ENCODE results near the gene VPS37B. TPM values are rescaled to one million over a fixed set of nuclear protein-coding genes. Genes with fewer than 3 reads are reported as not detected.

The VPS37B gene
- total and polyA plus RNA-seq, 2 of the 8 experiments (the other 6 are each of a cell fraction or from before 2014, with no cell fraction given) = 11.9 to 15.7 TPM

DNA sequence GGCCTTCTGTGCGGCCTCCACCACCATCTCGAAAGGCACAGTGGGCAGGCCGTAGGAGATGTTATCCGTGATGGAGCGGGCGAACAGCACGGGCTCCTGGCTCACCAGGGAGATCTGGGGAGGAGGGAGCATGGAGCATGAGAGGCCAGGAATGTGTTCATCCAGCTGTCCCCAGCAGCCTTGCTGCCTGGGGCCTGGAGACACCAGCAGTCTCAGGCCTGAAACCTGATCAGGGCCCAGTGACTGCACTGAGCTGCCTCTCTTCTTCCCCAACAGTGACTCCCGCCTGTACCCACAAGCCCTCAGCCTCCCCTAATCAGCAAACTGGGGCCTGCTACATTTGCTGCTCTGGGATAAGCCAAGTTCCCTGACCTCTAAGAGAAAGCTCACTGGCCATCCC is 39.4 kb upstream of the VPS37B start:
- CTCF ChIA-PET (ENCODE audit: partially characterized antibody) = interaction anchor here (0.7 to 1.6 kb wide), 3 partner anchors 11 to 70 kb away, joined by 3 to 6 read pairs (median 3); no protein-coding TSS in a partner anchor
- Histone ChIP-seq H2BK120ac (replicated peaks; ENCODE audit: low read depth, low read length) (no peak overlapping the region), H3K9me3 (ENCODE audit: insufficient read depth in 2 of 2, low read depth in 1 of 2, low read length in 1 of 2) (no peaks in the 10 kb centered on the region), H3K23ac (ENCODE audit: insufficient read length) (no peak overlapping the region), H3K4me1 (replicated peaks in 1 of 4; ENCODE audit: control insufficient read depth in 3 of 4, insufficient read depth in 4 of 4, low read length in 3 of 4) (no peaks in the 10 kb centered on the region), H4K5ac (ENCODE audit: insufficient read length, low read depth, low read length) (no peak overlapping the region), H3K18ac (ENCODE audit: extremely low read depth, low read length) (no peak overlapping the region), H2BK20ac (ENCODE audit: low read length) (no peak overlapping the region), H2BK15ac (ENCODE audit: low read length) (no peak overlapping the region), H3K4ac (replicated peaks; ENCODE audit: insufficient read length, low read depth, low read length) (no peak overlapping the region), H3K56ac (replicated peaks; ENCODE audit: insufficient read length, low read depth, low read length) (no peak overlapping the region), H3K23me2 (ENCODE audit: low read depth, low read length) (no peaks in the 10 kb centered on the region), H2AK5ac (ENCODE audit: low read depth, low read length) (no peak overlapping the region), H3K36me3 (ENCODE audit: control insufficient read depth in 2 of 4, insufficient read depth in 4 of 4, low read length in 3 of 4) (no peaks in the 10 kb centered on the region), H4K8ac (ENCODE audit: extremely low read depth, insufficient read depth, low read length) (no peak overlapping the region), H3K4me3 (ENCODE audit: extremely low read depth in 1 of 4, insufficient read depth in 2 of 4, low read depth in 3 of 4, low read length in 4 of 4) (no peak overlapping the region), H3K9ac (replicated peaks in 1 of 4; ENCODE audit: extremely low read depth in 1 of 4, low read depth in 3 of 4, low read length in 3 of 4) (no peak overlapping the region), H3K27ac (ENCODE audit: low read depth, low read length) (no peak overlapping the region), H4K20me1 (replicated peaks in 1 of 2; ENCODE audit: control insufficient read depth in 1 of 2, insufficient read depth in 2 of 2, low read length in 2 of 2) (peaks cover 0 to 1% of the 10 kb centered on the region in 2 experiments), H3K4me2 (ENCODE audit: insufficient read depth in 1 of 2, low read depth in 2 of 2, low read length in 2 of 2) (no peak overlapping the region), H3K79me2 (ENCODE audit: control insufficient read depth in 1 of 2, insufficient read depth in 2 of 2, low read length in 2 of 2) (no peaks in the 10 kb centered on the region), H4K91ac (replicated peaks; ENCODE audit: insufficient read length, low read length) (no peak overlapping the region), H3K14ac (ENCODE audit: insufficient read length) (no peak overlapping the region), H2AFZ (ENCODE audit: low read length) (no peak overlapping the region), H3K27me3 (replicated peaks in 1 of 4; ENCODE audit: control insufficient read depth in 3 of 4, extremely low read depth in 1 of 4, insufficient read depth in 3 of 4, low read length in 3 of 4) (no peaks in the 10 kb centered on the region), H2BK5ac (ENCODE audit: low read depth, low read length) (no peak overlapping the region), H3K79me1 (ENCODE audit: low read depth, low read length) (no peaks in the 10 kb centered on the region), H2BK12ac (ENCODE audit: low read depth, low read length) (no peak overlapping the region)
- FAIRE-seq = no peak
- 94% methylated on average over 6 of the region's 8 CpGs; no CpG with 5 or more reads in 1 of the 2 experiments for WGBS, 2 experiments (ENCODE audit: extremely low coverage in 1 of 2, insufficient coverage in 1 of 2, insufficient read length in 1 of 2, insufficient replicate concordance in 2 of 2, low coverage in 1 of 2, low lambda C conversion rate in 2 of 2, missing lambda C conversion rate in 1 of 2)
- DNase-seq (ENCODE audit: low read depth in 1 of 2, low spot score in 2 of 2) = no peak
- TF ChIP-seq SRF (IDR thresholded peaks at IDR 0.05; ENCODE audit: low read depth, low read length) (no peak), HDAC2 (IDR thresholded peaks at IDR 0.05; ENCODE audit: borderline replicate concordance in 1 of 2, low read depth in 2 of 2, low read length in 2 of 2) (no peak), RBBP5 (IDR thresholded peaks at IDR 0.05; ENCODE audit: borderline replicate concordance, low read depth, low read length) (no peak), BCL11A (IDR thresholded peaks at IDR 0.05; ENCODE audit: low read depth in 2 of 2, low read length in 2 of 2) (no peak), ZNF274 (IDR thresholded peaks at IDR 0.05; ENCODE audit: borderline replicate concordance, extremely low read depth, low read length) (no peak), GABPA (IDR thresholded peaks at IDR 0.05; ENCODE audit: borderline replicate concordance, insufficient read depth, low read length) (no peak), CHD1 (IDR thresholded peaks at IDR 0.05; ENCODE audit: low read depth, low read length) (no peak)
- POLR2A ChIA-PET (ENCODE audit: partially characterized antibody) = no interaction called here

Data from H1 (cell line).